K562 (cell line): ENCODE data around the gene ABHD16A. TPM values are rescaled to one million over a fixed set of nuclear protein-coding genes. Genes with fewer than 3 reads are reported as not detected.

Source experiments
- ATAC-seq: fragments of 200-7000 bp; cut with Tn5 transposase; 3 replicates; pipeline ENCODE4 v1.9.1; 2020; ENCODE audit warnings: moderate library complexity
- BruUV-seq: library from RNA; stranded (reverse); fragments of 400-500 nt; replicated peaks from 2 replicates; lab custom pipeline; 2021; lab: Mats Ljungman, UMichigan
- CTCF ChIA-PET: fragments of 300-600 bp; formaldehyde crosslinking; extraction: SDS; loops from one replicate; lab custom pipeline; 2021; ENCODE audit warnings: low intra/inter-chr PET ratio; lab: Yijun Ruan, JAX
- POLR2A ChIA-PET: fragments of 300-600, 350-650 bp; sonication (Branson Sonifier 250); formaldehyde crosslinking; extraction: SDS; loops from one replicate; lab custom pipeline; 2021; ENCODE audit warnings: antibody characterized with exemption, inconsistent platforms; lab: Yijun Ruan, JAX
- DNase-seq, 4 experiments: peaks; one replicate each; pipeline versions ENCODE4 v3.0.0 to v3.0.0-alpha.2; 2011 to 2018; ENCODE audit warnings: low spot score in 3 of 4, mixed read lengths in 3 of 4; ENCODE audit errors: extremely low read depth in 1 of 4
- FAIRE-seq: peaks from 2 replicates; lab custom pipeline; 2011; peaks lifted over from hg19 to GRCh38; lab: Jason Lieb, UNC
- H2AFZ ChIP-seq: 2 replicates; pipeline ENCODE4 v1.6.0; 2011; ENCODE audit warnings: low read depth, low read length, control low read depth, inconsistent platforms
- H3K27ac ChIP-seq: fragments of 200-600 bp; 3 replicates; pipeline ENCODE4 v1.8.0; 2011; ENCODE audit warnings: low read depth, mild to moderate bottlenecking, control low read depth, inconsistent platforms, low read length, moderate library complexity, mixed read lengths; ENCODE audit errors: extremely low read depth
- H3K27me3 ChIP-seq, 2 experiments: fragments of 300-600 bp in 1 of 2; 2 replicates in 1 of 2; 3 replicates in 1 of 2; pipeline versions ENCODE4 v1.6.0 to v1.8.0; 2011; ENCODE audit warnings: inconsistent platforms in 2 of 2, low read length in 2 of 2, mild to moderate bottlenecking in 1 of 2, mixed read lengths in 1 of 2, moderate library complexity in 1 of 2; ENCODE audit not compliant: control insufficient read depth in 2 of 2, insufficient read depth in 2 of 2
- H3K36me3 ChIP-seq: fragments of 300-600 bp; 3 replicates; pipeline ENCODE4 v1.8.0; 2011; ENCODE audit warnings: mild to moderate bottlenecking, low read length, inconsistent platforms; ENCODE audit not compliant: control insufficient read depth, insufficient read depth
- H3K4me1 ChIP-seq, 2 experiments: fragments of 200-600 bp in 1 of 2; replicated peaks in 1 of 2; 2 replicates in 1 of 2; 3 replicates in 1 of 2; pipeline versions ENCODE4 v1.5.1 to v1.8.0; 2011; ENCODE audit warnings: inconsistent platforms in 2 of 2, low read length in 2 of 2, mild to moderate bottlenecking in 1 of 2, mixed read lengths in 1 of 2, moderate library complexity in 1 of 2; ENCODE audit not compliant: control insufficient read depth in 2 of 2, insufficient read depth in 2 of 2
- H3K4me2 ChIP-seq: 2 replicates; pipeline ENCODE4 v1.6.1; 2011; ENCODE audit warnings: low read length, control low read depth, inconsistent platforms, mixed read lengths; ENCODE audit not compliant: insufficient read depth
- H3K4me3 ChIP-seq: fragments of 200-600 bp; sonication (generic), shearing (Covaris generic); 2 replicates; pipeline ENCODE4 v1.5.1; 2016; ENCODE audit warnings: control low read depth, inconsistent platforms
- H3K79me2 ChIP-seq: fragments of 200-600 bp; 3 replicates; pipeline ENCODE4 v1.8.0; 2011; ENCODE audit warnings: low read length, inconsistent platforms; ENCODE audit not compliant: control insufficient read depth, insufficient read depth
- H3K9ac ChIP-seq, 2 experiments: 2 replicates each; pipeline versions ENCODE4 v1.6.0 to v1.6.1; 2011; ENCODE audit warnings: low read depth in 2 of 2, low read length in 2 of 2, control low read depth in 1 of 2, inconsistent platforms in 1 of 2, mild to moderate bottlenecking in 1 of 2, mixed read lengths in 1 of 2; ENCODE audit not compliant: insufficient read depth in 1 of 2
- H3K9me1 ChIP-seq: one replicate; pipeline ENCODE4 v1.6.0; 2011; ENCODE audit warnings: inconsistent platforms, mild to moderate bottlenecking, low read length, moderate library complexity; ENCODE audit not compliant: control insufficient read depth, insufficient read depth
- H3K9me3 ChIP-seq: replicated peaks from 2 replicates; pipeline ENCODE4 v1.5.1; 2011; ENCODE audit warnings: low read depth, low read length, inconsistent platforms; ENCODE audit not compliant: control insufficient read depth, insufficient read depth
- H4K20me1 ChIP-seq: replicated peaks from 2 replicates; pipeline ENCODE4 v1.6.1; 2011; ENCODE audit warnings: low read length, inconsistent platforms, mixed read lengths; ENCODE audit not compliant: control insufficient read depth, insufficient read depth
- EGR1 ChIP-seq: fragments of 450-650 bp; conservative IDR thresholded peaks from 2 replicates; pipeline ENCODE4 v1.6.1; 2017; ENCODE audit warnings: mild to moderate bottlenecking
- JUN ChIP-seq, 2 experiments: sonication (generic) in 1 of 2; formaldehyde crosslinking in 1 of 2; IDR thresholded peaks; 2 replicates each; pipeline versions ENCODE4 v1.6.1 to v1.8.0; 2012 to 2022; ENCODE audit warnings: borderline replicate concordance in 2 of 2, mild to moderate bottlenecking in 2 of 2, improper control_type of control experiment in 1 of 2, low read depth in 1 of 2, low read length in 1 of 2, missing genetic modification reagents in 1 of 2
- LEF1 ChIP-seq: fragments of 450-650 bp; IDR thresholded peaks from 2 replicates; pipeline ENCODE4 v1.6.1; 2016; ENCODE audit warnings: mild to moderate bottlenecking
- MTF1 ChIP-seq: fragments of 250-450 bp; sonication (Bioruptor Pico); IDR thresholded peaks from 2 replicates; pipeline ENCODE4 v1.9.0; 2021; ENCODE audit warnings: moderate library complexity, mild to moderate bottlenecking, inconsistent platforms, borderline replicate concordance
- NR4A1 ChIP-seq, 2 experiments: fragments of 250-450 bp in 1 of 2; fragments of 450-650 bp in 1 of 2; sonication (Bioruptor Pico) in 1 of 2; IDR thresholded peaks; 2 replicates each; pipeline versions ENCODE4 v1.4.0 to v1.6.1; 2016 to 2020; ENCODE audit warnings: mild to moderate bottlenecking in 2 of 2, missing compliant biosample characterization in 1 of 2, missing genetic modification characterization in 1 of 2, moderate library complexity in 1 of 2
- RBBP5 ChIP-seq: fragments of 200-600 bp; sonication (generic); IDR thresholded peaks from 2 replicates; pipeline ENCODE4 v1.6.1; 2012; ENCODE audit warnings: borderline replicate concordance, mild to moderate bottlenecking, low read length, control low read depth, inconsistent platforms; ENCODE audit not compliant: insufficient read depth, poor library complexity, severe bottlenecking
- TFAP4 ChIP-seq: sonication (generic); formaldehyde crosslinking; IDR thresholded peaks from 2 replicates; pipeline ENCODE4 v1.8.0; 2022; ENCODE audit warnings: missing genetic modification reagents, mild to moderate bottlenecking, moderate library complexity, borderline replicate concordance
- whole genome bisulfite sequencing: fragments of 100-300 bp; shearing (Covaris generic); methylation state at CpG from one replicate; pipeline ENCODE4 v1.1.6; 2016; ENCODE audit warnings: low coverage, mixed read lengths; ENCODE audit not compliant: insufficient coverage; ENCODE audit errors: missing lambda C conversion rate; 5-methylcytosine and 5-hydroxymethylcytosine counted together
- in situ Hi-C: fragments of 300-500 bp; cut with MboI; formaldehyde crosslinking; loops from 4 replicates; pipeline ENCODE4 v1.15.0; 2018; ENCODE audit warnings: inconsistent platforms, mixed read lengths
- intact Hi-C: fragments of 100-400 bp; cut with micrococcal nuclease; formaldehyde crosslinking; loops from 2 replicates; pipeline ENCODE4 v1.14.2; 2022
- polyA plus RNA-seq, 8 experiments: library from polyadenylated mRNA; depleted of rRNA in 4 of 8; stranded (reverse) in 5 of 8; unstranded in 3 of 8; fragments of >200 nt; fragmentation: Nextera tagmentation in 2 of 8; fragmentation: Illumina TruSeq in 1 of 8; extraction: Ambion mirVana in 2 of 8; extraction: Trizol in 1 of 8; gene quantifications; 2 replicates each; pipeline versions ENCODE4 v1.2.1 to v1.2.3, GENCODE V29; 2011 to 2014; ENCODE audit warnings: inconsistent platforms in 1 of 8, missing spikeins in 1 of 8
- total RNA-seq, 7 experiments: library from RNA; depleted of rRNA in 6 of 7; stranded (reverse); fragments of >200 nt in 6 of 7; fragmentation: Illumina TruSeq in 2 of 7; extraction: Trizol in 2 of 7; gene quantifications; 2 replicates each; pipeline versions ENCODE4 v1.2.1 to v1.2.3, GENCODE V29; 2011 to 2021; ENCODE audit warnings: low replicate concordance in 1 of 7

ABHD16A gene
- total and polyA plus RNA-seq, 9 of the 15 experiments (the other 6 are each of a cell fraction or from before 2014, with no cell fraction given) = 25.8 to 120 (median 81.6) TPM

- TF ChIP-seq MTF1 (CRISPR knock-in tag) (no peak), TFAP4 (CRISPR knock-in tag) (peak; percentile 8; the same call in 1 of the 2 replicates), LEF1 (peak; percentile 28; the same call in 1 of the 2 replicates), JUN (IDR thresholded peaks at IDR 0.05; ENCODE audit: borderline replicate concordance, low read depth, low read length) (no peak), JUN (CRISPR knock-in tag; IDR thresholded peaks at IDR 0.05; ENCODE audit: borderline replicate concordance) (no peak), EGR1 (peak; percentile 43)
- TF ChIP-seq, all 486 proteins: peak for 6
Measured at GRCh38 chr6:31713991-31714684, 11.0 kb upstream of the ABHD16A start (continued).

- H3K27me3 ChIP-seq = no peaks in the 10 kb centered on the region
- TF ChIP-seq RBBP5 (peak; percentile 33), NR4A1 (CRISPR knock-in tag; IDR thresholded peaks at IDR 0.05) (no peak), NR4A1 (tag; IDR thresholded peaks at IDR 0.05) (no peak)
- ChIA-PET CTCF (no interaction called here), POLR2A (interaction anchor here (0.5 to 12.4 kb wide), 5 partner anchors 10 to 47 kb away, joined by 3 to 223 read pairs (median 6); partner anchors contain the start of genes ABHD16A, DDAH2, LY6G6C and MPIG6B)
- H3K79me2 ChIP-seq = no peaks in the 10 kb centered on the region
- H2AFZ ChIP-seq = peak overlapping the region; percentile 49
- intact Hi-C loops (no loop called here), in situ Hi-C loops (no loop called here)
- H3K27ac ChIP-seq = no peak overlapping the region
- ATAC-seq (no peak), DNase-seq (no peak), FAIRE-seq (no peak)
- 42% methylated on average over 4 of the region's 4 CpGs for WGBS
- no TSS peak for BruUV-seq
- no peak overlapping the region for H3K4me2 ChIP-seq
- H4K20me1 ChIP-seq = no peaks in the 10 kb centered on the region
- H3K4me3 ChIP-seq = no peak overlapping the region
- H3K9me3 ChIP-seq = no peaks in the 10 kb centered on the region
- H3K9ac ChIP-seq = peak overlapping the region in 1 of 2 experiments; percentile 81; a peak in 1 of 4 replicates
- peaks cover 31 to 46% of the 10 kb centered on the region in 2 experiments for H3K4me1 ChIP-seq
- no peaks in the 10 kb centered on the region for H3K36me3 ChIP-seq
- H3K9me1 ChIP-seq = no peaks in the 10 kb centered on the region
Measured at GRCh38 chr6:31713465-31713864, 10.3 kb upstream of the ABHD16A start.
